Upper lobe of left lung (tissue), 6 donors: ENCODE results near the gene ARMC7. TPM values are rescaled to one million over a fixed set of nuclear protein-coding genes. Genes with fewer than 3 reads are reported as not detected.

Source experiments
- ATAC-seq, 2 donors: fragments of 200-7000 bp; cut with Tn5 transposase; one replicate each; pipeline ENCODE4 v1.9.1; 2022; ENCODE audit warnings: mild to moderate bottlenecking in 2 of 2, moderate library complexity in 2 of 2; ENCODE audit not compliant: low FRiP score in 2 of 2
- DNase-seq, 2 donors: peaks; one replicate each; pipeline ENCODE4 v3.0.0-alpha.2; 2019 to 2020
- H3K27ac ChIP-seq, 4 donors: fragments of 200-600 bp; sonication (generic); one replicate each; pipeline ENCODE4 v1.5.1; 2016 to 2019
- H3K27me3 ChIP-seq, 4 donors: fragments of 200-600 bp; sonication (generic); one replicate each; pipeline ENCODE4 v1.5.1; 2017 to 2019
- H3K36me3 ChIP-seq, 4 donors: fragments of 200-600 bp; sonication (generic); one replicate each; pipeline ENCODE4 v1.5.1; 2016 to 2019
- H3K4me1 ChIP-seq, 4 donors: fragments of 200-600 bp; sonication (generic); one replicate each; pipeline ENCODE4 v1.5.1; 2018 to 2019
- H3K4me3 ChIP-seq, 4 donors: fragments of 200-600 bp; sonication (generic); one replicate each; pipeline ENCODE4 v1.5.1; 2017 to 2019; ENCODE audit warnings: mild to moderate bottlenecking in 2 of 4, moderate library complexity in 1 of 4
- H3K9me3 ChIP-seq, 4 donors: fragments of 200-600 bp; sonication (generic); one replicate each; pipeline ENCODE4 v1.5.1; 2018 to 2019
- CTCF ChIP-seq, 6 experiments: fragments of 450-650 bp in 4 of 6; fragments of 200-600 bp in 2 of 6; sonication (generic) in 2 of 6; IDR thresholded peaks; one replicate each; pipeline ENCODE4 v1.5.1; 2016 to 2019; ENCODE audit warnings: antibody characterized with exemption in 6 of 6
- EP300 ChIP-seq, 4 donors: sonication (generic); formaldehyde crosslinking; IDR thresholded peaks; one replicate each; pipeline ENCODE4 v1.5.1; 2017; ENCODE audit warnings: antibody characterized with exemption in 4 of 4, control low read depth in 2 of 4
- POLR2A ChIP-seq, 4 donors: fragments of 450-650 bp; IDR thresholded peaks; one replicate each; pipeline ENCODE4 v1.5.1; 2016 to 2017; ENCODE audit warnings: antibody characterized with exemption in 4 of 4, mild to moderate bottlenecking in 2 of 4
- POLR2AphosphoS5 ChIP-seq, 2 donors: sonication (generic); formaldehyde crosslinking; IDR thresholded peaks; one replicate each; pipeline ENCODE4 v1.5.1; 2017; ENCODE audit warnings: antibody characterized with exemption in 2 of 2
- WGBS, 2 donors: methylation state at CpG; one replicate each; pipeline ENCODE4 v1.1.5; 2017 to 2018; 5-methylcytosine and 5-hydroxymethylcytosine counted together
- total RNA-seq, 6 donors: library from RNA; depleted of rRNA in 4 of 6; stranded (reverse); fragments of >200 nt in 4 of 6; gene quantifications; one replicate each; pipeline versions ENCODE4 v1.1.0 to v1.2.1, GENCODE V29; 2016 to 2021
- donor health status: DM: no; HTN: no; CAD: no; lungs with moderate emphysema.
- donor health status: DM: no; HTN: yes; CAD: no; lungs with severe emphysema.

ARMC7 gene
- total RNA-seq, 6 donors from 2014 or later = 7.3 to 29.5 (median 16.6) TPM

- Histone ChIP-seq H3K9me3 (no peaks in the 10 kb centered on the region), H3K4me1 (peaks cover 49 to 75% (median 56%) of the 10 kb centered on the region in 4 donors), H3K4me3 (peak overlapping the region in 3 of 4 donors; percentile 59 to 73 (median 60)), H3K27me3 (no peaks in the 10 kb centered on the region), H3K27ac (peak overlapping the region; percentile 95 to 98 (median 98)), H3K36me3 (no peaks in the 10 kb centered on the region)
- WGBS, 2 donors = 23 to 58% methylated on average over 6 to 12 of the region's 12 CpGs
- ATAC-seq = no peak
- DNase-seq = no peak
- no peak for TF ChIP-seq POLR2AphosphoS5 (IDR thresholded peaks at IDR 0.05)
- TF ChIP-seq CTCF (IDR thresholded peaks at IDR 0.05) = no peak
- no peak for TF ChIP-seq EP300 (IDR thresholded peaks at IDR 0.05)
- no peak for TF ChIP-seq POLR2A (IDR thresholded peaks at IDR 0.05)
Observed at GRCh38 chr17:75087182-75087557, 22.6 kb upstream of the ARMC7 start.

GRCh38 chr17:75087558-75088453, 22.0 kb upstream of the ARMC7 start, which contains the start of gene SLC16A5:
Gene SLC16A5, plus strand, starts transcription at chr17:75087954. Its CDS starts 5,683 bp downstream, at chr17:75093637.
- H3K27me3 ChIP-seq = no peaks in the 10 kb centered on the region
- peak within 1 kb of the TSS; percentile 95 to 98 (median 98) for H3K27ac ChIP-seq
- ATAC-seq = peak; percentile 94 to 95
- H3K4me1 ChIP-seq = peaks cover 56 to 81% (median 61%) of the 10 kb centered on the region in 4 donors
- H3K4me3 ChIP-seq = peak within 1 kb of the TSS; percentile 59 to 73 (median 61)
- peak; percentile 98 for DNase-seq
- TF ChIP-seq EP300 (IDR thresholded peaks at IDR 0.05) = peak in 2 of 4 donors; percentile 33 to 72
- TF ChIP-seq POLR2A (IDR thresholded peaks at IDR 0.05) = peak in 3 of 4 donors; percentile 44 to 95 (median 90)
- TF ChIP-seq POLR2AphosphoS5 (IDR thresholded peaks at IDR 0.05) = peak; percentile 66 to 82
- no peak for TF ChIP-seq CTCF (IDR thresholded peaks at IDR 0.05)
- 0 to 1% methylated on average over 2 to 47 of the region's 69 CpGs for WGBS, 2 donors
- H3K9me3 ChIP-seq = no peaks in the 10 kb centered on the region
- no peaks in the 10 kb centered on the region for H3K36me3 ChIP-seq

- Histone ChIP-seq H3K4me3 (peak overlapping the region; percentile 59 to 73 (median 61)), H3K9me3 (no peaks in the 10 kb centered on the region), H3K4me1 (peaks cover 65 to 89% (median 67%) of the 10 kb centered on the region in 4 donors), H3K27ac (peak overlapping the region; percentile 95 to 98 (median 98)), H3K36me3 (no peaks in the 10 kb centered on the region), H3K27me3 (no peaks in the 10 kb centered on the region)
- TF ChIP-seq POLR2AphosphoS5 (IDR thresholded peaks at IDR 0.05) (peak; percentile 66 to 77), EP300 (IDR thresholded peaks at IDR 0.05) (no peak), CTCF (IDR thresholded peaks at IDR 0.05) (no peak), POLR2A (IDR thresholded peaks at IDR 0.05) (peak in 2 of 4 donors; percentile 21 to 55)
- WGBS, 2 donors = 83% methylated on average over 7 of the region's 11 CpGs; no CpG with 5 or more reads in 1 of the 2 donors
- ATAC-seq (peak; percentile 41 to 61), DNase-seq (peak in 1 of 2 donors; percentile 85)
Observed at GRCh38 chr17:75088465-75089417, 21.0 kb upstream of the ARMC7 start.
